NK-92 treated with Interleukin-12 subunit alpha and Interleukin-12 subunit beta, amount 100 ng/mL, for 24 hours (cell line): ENCODE data around the gene ALG1L2.
"Not testable (repeated sequence)": the region's sequence is repeated elsewhere in the genome, so short reads cannot be mapped to it uniquely, and the experiment has no call there.

ENCODE experiments used
- DNase-seq: peaks from one replicate; lab custom pipeline; 2025; lab: John Stamatoyannopoulos, UW

Gene ALG1L2

GRCh38 chr3:130122891-130123775 lies 41.5 kb downstream of the ALG1L2 start:
- not testable (repeated sequence) for DNase-seq

GRCh38 chr3:130125406-130125805 lies 43.8 kb downstream of the ALG1L2 start:
- DNase-seq: not testable (repeated sequence)

GRCh38 chr3:130136337-130136736 lies 54.7 kb downstream of the ALG1L2 start:
- DNase-seq: not testable (repeated sequence)

- DNase-seq: not testable (repeated sequence)
Observed at GRCh38 chr3:130137685-130138084, 56.1 kb downstream of the ALG1L2 start.

GRCh38 chr3:130138992-130139391 lies 57.4 kb downstream of the ALG1L2 start:
- DNase-seq: not testable (repeated sequence)

GRCh38 chr3:130140756-130141155 lies 59.1 kb downstream of the ALG1L2 start:
- DNase-seq: not testable (repeated sequence)

GRCh38 chr3:130143648-130144327 lies 62.2 kb downstream of the ALG1L2 start:
- not testable (repeated sequence) for DNase-seq

GRCh38 chr3:130144328-130144650 lies 62.7 kb downstream of the ALG1L2 start:
- not testable (repeated sequence) for DNase-seq

- DNase-seq: not testable (repeated sequence)
Observed at GRCh38 chr3:130145456-130145855, 63.8 kb downstream of the ALG1L2 start.

GRCh38 chr3:130146465-130146864 lies 64.8 kb downstream of the ALG1L2 start:
- not testable (repeated sequence) for DNase-seq
